ENCODE data around the gene LIMS4.
"Not testable (repeated sequence)": the region's sequence is repeated elsewhere in the genome, so short reads cannot be mapped to it uniquely, and the experiment has no call there.

LIMS4 gene, protein sequence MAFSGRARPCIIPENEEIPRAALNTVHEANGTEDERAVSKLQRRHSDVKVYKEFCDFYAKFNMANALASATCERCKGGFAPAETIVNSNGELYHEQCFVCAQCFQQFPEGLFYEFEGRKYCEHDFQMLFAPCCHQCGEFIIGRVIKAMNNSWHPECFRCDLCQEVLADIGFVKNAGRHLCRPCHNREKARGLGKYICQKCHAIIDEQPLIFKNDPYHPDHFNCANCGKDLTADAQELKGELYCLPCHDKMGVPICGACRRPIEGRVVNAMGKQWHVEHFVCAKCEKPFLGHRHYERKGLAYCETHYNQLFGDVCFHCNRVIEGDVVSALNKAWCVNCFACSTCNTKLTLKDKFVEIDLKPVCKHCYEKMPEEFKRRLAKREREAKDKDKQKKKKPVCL

DNA sequence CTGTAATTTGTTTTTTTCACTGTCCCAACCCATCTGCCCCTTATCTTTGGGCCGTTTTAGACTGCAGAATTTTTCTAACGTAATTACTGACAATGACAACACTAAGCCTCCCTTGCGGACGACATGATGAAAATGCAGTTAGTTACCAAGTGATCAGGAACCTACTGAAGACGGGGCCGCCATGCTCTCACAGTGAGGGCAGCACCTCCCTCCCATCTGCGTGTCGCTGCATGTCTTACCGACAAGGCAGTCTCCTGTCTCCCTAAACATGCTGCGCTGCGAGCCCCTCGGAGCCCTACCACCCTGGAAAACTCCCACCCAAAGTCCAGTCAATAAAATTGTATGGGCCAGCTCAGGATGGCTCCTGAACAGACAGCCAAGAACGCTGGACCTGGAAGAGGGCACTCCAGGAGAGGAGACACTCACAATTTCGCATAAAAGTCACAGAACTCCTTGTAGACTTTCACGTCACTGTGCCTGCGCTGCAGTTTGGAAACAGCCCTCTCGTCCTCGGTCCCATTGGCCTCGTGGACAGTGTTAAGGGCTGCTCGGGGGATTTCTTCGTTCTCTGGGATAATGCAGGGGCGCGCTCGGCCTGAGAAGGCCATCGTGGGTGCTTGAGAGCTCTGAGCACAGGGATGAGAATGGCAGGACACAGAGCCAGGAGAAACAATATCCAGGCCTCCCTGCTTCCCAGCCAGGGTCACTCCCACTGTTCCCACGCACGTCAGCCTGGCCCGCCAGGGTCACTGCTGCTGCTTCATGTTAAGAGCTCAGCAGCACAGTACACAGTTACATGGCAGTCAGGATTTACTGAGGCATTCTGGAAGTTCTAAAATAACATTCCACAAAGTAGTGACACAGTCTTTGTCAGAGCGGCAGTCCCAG lies at the start of gene LIMS4:
LIMS4 (minus strand) TSS at position 646 of the 888 bp plus-strand sequence; CDS start at position 608, 38 bp downstream.
- not testable (repeated sequence) for H3K9ac ChIP-seq (ENCODE audit: low read depth, low read length); H3K36me3 ChIP-seq (ENCODE audit: insufficient read depth, low read length); H3K4me1 ChIP-seq (ENCODE audit: insufficient read depth, low read length); H3K9me3 ChIP-seq (ENCODE audit: control insufficient read depth, insufficient read depth, low read length)

DNA sequence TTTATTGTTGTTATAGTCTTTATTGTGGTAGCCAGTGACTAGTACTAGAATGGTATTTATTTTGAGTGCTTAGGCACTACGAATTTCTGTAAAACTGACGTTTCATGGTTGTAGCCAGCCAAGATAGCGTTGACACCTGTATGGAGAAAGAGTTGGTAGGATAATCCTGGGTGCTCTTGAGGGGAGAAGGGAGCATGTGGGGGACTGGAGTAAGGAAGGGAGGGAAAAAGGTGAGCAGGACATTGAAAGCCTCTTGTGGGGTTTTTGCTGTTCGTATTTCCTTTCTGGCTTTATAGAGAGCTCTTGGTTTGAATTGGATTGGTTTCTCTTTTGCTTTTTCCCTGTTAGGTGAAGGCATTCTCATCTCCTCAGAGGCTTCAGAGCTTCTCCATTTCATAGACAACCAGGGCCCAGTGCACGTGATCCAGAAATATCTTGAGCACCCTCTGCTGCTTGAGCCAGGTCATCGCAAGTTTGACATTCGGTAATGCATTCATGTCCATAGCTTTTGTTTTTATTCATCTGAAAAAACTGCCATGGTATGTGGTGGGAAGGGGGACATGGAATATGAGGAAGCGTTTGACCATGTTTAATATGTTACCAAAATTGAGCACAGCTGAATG lies 27.2 kb upstream of the LIMS4 start:
- not testable (repeated sequence) for H3K4me1 ChIP-seq (ENCODE audit: insufficient read depth, low read length); H3K36me3 ChIP-seq (ENCODE audit: insufficient read depth, low read length); H3K9ac ChIP-seq (ENCODE audit: low read depth, low read length); H3K9me3 ChIP-seq (ENCODE audit: control insufficient read depth, insufficient read depth, low read length)

DNA sequence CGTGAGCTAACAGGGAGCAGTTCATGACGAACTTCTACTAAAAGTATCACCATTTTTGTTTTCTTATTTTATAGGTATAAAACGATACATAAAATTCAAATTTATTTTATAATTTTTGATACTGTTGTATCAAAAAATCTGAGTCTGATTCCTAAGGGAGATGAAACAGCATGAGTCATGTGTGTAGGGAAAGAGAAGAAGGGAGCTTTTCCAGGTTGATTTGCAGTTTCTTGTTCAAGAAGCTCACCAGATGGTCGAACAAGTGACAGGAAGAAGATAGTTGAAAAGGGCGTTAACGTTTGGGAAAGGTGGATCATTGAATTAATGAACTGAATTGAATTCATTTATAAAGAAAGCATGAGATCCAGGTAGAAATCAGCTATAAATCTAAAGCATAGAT lies 23.4 kb upstream of the LIMS4 start:
- H3K9me3 ChIP-seq (ENCODE audit: control insufficient read depth, insufficient read depth, low read length); H3K4me1 ChIP-seq (ENCODE audit: insufficient read depth, low read length); H3K36me3 ChIP-seq (ENCODE audit: insufficient read depth, low read length); H3K9ac ChIP-seq (ENCODE audit: low read depth, low read length): not testable (repeated sequence)

DNA sequence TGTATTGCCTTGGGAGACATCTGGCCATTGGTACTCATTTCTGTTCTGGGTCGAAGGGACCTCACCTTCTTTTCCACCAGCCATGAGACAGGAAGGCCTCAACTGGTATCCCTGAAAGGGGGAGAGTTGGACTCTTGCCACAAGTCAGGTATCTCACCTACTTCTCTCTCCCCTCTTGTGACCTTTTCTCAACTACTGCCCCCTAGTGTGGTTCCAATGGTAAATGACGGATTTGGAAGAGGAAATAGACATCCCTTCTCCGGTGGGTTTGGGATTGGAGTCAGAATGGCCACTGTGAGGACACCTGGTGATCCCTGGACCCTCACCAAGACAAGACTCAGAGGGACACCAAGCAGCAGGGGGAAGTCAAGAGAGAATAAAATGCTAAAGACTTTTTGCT lies 21.9 kb upstream of the LIMS4 start:
- H3K4me1 ChIP-seq (ENCODE audit: insufficient read depth, low read length); H3K36me3 ChIP-seq (ENCODE audit: insufficient read depth, low read length); H3K9ac ChIP-seq (ENCODE audit: low read depth, low read length); H3K9me3 ChIP-seq (ENCODE audit: control insufficient read depth, insufficient read depth, low read length): not testable (repeated sequence)

DNA sequence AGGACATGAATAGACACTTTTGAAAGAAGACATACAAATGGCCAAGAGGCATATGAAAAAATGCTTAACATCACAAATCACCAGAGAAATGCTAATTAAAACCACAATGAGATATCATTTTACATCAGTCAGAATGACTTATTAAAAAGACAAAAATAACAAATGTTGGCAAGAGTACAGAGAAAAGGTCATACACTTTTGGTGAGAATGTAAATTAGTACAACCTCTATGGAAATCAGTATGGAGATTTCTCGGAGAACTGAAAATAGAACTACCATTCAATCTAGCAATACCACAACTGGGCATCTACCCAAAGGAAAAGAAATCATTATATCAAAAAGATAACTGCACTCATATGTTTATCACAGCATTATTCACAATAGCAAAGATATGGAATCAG lies 16.4 kb upstream of the LIMS4 start:
- H3K9me3 ChIP-seq (ENCODE audit: control insufficient read depth, insufficient read depth, low read length); H3K36me3 ChIP-seq (ENCODE audit: insufficient read depth, low read length); H3K4me1 ChIP-seq (ENCODE audit: insufficient read depth, low read length); H3K9ac ChIP-seq (ENCODE audit: low read depth, low read length): not testable (repeated sequence)

DNA sequence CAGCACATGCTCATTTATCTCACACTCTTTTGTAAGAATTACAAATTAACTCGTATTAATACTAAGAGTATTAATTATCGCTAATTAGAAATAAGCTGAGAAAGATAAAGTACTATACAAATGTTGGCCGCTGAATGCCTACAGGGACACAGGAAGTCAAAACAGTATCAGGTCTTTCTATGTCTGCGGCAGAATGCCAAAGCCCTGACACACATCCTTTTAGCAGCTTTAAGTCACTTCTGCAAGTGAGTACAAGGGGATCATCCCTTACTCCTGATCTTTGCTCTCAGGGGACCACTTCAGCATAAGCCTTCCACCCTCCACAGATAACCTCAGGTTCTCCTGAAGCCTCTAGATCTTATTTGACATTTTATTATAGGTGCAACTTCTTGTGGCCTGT lies 10.1 kb upstream of the LIMS4 start:
- H3K9ac ChIP-seq (ENCODE audit: low read depth, low read length); H3K9me3 ChIP-seq (ENCODE audit: control insufficient read depth, insufficient read depth, low read length); H3K36me3 ChIP-seq (ENCODE audit: insufficient read depth, low read length); H3K4me1 ChIP-seq (ENCODE audit: insufficient read depth, low read length): not testable (repeated sequence)

DNA sequence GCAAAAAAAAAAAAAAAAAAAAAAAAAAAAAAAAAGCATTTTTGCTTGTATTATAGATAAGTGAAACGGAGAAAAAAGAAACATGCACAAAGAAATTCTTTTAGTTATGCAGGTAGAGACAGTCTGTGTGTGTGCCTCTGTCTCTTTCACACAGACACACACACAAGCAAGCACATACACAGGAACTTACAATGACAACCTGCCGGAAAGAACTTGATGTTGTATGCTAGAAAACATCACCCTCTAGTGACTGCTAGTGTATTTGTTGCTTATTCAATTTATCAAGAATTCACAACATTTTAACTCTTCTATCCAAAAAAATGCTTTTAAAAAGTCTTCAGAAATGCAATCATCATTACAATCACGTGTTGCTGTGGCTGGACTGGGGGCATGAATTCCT lies 8.6 kb upstream of the LIMS4 start:
- not testable (repeated sequence) for H3K9ac ChIP-seq (ENCODE audit: low read depth, low read length); H3K36me3 ChIP-seq (ENCODE audit: insufficient read depth, low read length); H3K9me3 ChIP-seq (ENCODE audit: control insufficient read depth, insufficient read depth, low read length); H3K4me1 ChIP-seq (ENCODE audit: insufficient read depth, low read length)

DNA sequence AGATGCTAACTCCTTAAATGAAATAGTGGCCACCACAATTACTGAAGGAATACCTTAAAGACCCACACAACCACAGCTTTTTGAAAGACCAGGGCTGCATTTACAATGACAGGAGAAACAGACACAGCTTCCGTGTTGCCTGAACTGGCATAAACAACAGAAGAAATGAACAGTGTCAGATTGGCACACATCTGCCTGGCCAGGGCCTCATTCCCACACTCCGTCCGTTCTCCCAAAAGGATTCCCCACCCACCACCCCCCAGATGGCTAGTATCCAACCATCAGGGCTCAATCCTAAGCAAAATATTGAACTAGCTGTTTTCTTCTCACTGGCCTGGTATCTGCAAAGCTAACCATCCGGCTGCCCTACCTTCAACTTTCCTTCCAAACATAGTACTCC lies 7.5 kb upstream of the LIMS4 start:
- H3K36me3 ChIP-seq (ENCODE audit: insufficient read depth, low read length); H3K9me3 ChIP-seq (ENCODE audit: control insufficient read depth, insufficient read depth, low read length); H3K4me1 ChIP-seq (ENCODE audit: insufficient read depth, low read length); H3K9ac ChIP-seq (ENCODE audit: low read depth, low read length): not testable (repeated sequence)

DNA sequence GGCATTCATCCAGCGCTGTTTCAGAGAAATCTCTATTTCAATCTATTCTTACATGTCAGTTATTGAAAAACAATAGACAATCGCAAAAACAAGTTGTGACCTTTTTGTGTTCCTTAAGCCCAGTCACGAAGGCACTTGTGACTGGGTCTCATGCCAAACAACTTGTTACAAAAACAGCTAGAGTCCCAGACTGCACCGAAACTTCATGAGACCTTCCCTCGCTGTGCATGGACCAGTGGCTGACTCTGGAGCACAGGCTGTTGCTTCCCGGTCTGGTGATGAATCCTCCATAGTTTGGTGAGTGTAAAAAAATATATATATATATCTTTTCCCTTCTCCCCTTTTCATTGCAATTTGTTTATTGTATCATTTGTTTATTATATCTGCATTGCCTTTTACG lies 4.8 kb upstream of the LIMS4 start:
- not testable (repeated sequence) for H3K36me3 ChIP-seq (ENCODE audit: insufficient read depth, low read length); H3K9ac ChIP-seq (ENCODE audit: low read depth, low read length); H3K4me1 ChIP-seq (ENCODE audit: insufficient read depth, low read length); H3K9me3 ChIP-seq (ENCODE audit: control insufficient read depth, insufficient read depth, low read length)

DNA sequence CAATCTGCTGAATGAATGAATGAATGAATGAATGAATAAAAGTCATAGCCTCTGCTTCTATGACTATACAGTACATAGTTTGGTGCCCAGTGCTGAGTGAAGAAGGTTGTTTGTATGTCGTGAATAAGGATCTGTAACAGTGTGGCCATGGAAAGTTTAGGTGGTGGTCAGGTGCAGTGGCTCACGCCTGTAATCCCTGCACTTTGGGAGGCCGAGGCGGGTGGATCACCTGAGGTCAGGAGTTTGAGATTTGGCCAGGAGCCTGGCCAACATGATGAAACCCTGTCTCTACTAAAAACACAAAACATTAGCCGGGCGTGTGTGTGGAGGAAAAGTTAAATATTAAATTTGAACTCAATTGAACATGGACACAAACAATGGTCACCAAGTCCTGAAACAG lies 4.3 kb upstream of the LIMS4 start:
- not testable (repeated sequence) for H3K9ac ChIP-seq (ENCODE audit: low read depth, low read length); H3K4me1 ChIP-seq (ENCODE audit: insufficient read depth, low read length); H3K9me3 ChIP-seq (ENCODE audit: control insufficient read depth, insufficient read depth, low read length); H3K36me3 ChIP-seq (ENCODE audit: insufficient read depth, low read length)

DNA sequence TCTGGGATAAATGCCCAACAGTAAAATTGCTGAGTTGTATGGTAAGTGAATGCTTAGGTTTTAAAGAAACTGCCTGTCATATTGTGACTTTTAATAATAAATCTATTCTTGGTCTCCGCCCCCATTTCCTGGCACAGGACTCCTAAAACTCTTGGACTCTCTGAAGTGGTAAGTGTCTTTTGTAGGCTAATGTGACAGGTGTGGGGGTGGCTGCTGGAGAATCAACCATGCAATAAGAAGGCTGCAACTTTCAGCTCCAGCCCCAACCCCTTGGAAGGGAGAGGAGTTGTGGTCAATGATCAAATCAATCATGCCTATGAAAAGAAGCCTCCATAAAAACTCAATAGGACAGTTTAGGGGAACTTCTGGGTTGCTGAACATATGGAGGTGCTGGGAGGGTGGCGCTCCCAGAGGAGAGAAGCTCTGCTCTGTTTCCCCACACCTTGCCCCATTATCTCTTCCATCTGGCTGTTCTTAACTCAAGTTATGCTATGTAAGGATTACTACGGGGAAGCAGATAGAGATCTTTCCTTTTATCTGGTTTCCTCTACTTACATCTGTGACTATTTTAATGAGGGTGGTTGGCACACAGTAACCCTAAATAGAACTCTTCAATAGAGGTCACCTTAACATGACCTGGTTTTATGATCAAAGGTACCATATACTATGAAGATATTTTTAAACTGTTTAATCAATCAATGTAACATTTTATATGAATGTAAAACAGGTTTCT lies 3.2 kb upstream of the LIMS4 start:
- not testable (repeated sequence) for H3K4me1 ChIP-seq (ENCODE audit: insufficient read depth, low read length); H3K36me3 ChIP-seq (ENCODE audit: insufficient read depth, low read length); H3K9me3 ChIP-seq (ENCODE audit: control insufficient read depth, insufficient read depth, low read length); H3K9ac ChIP-seq (ENCODE audit: low read depth, low read length)

DNA sequence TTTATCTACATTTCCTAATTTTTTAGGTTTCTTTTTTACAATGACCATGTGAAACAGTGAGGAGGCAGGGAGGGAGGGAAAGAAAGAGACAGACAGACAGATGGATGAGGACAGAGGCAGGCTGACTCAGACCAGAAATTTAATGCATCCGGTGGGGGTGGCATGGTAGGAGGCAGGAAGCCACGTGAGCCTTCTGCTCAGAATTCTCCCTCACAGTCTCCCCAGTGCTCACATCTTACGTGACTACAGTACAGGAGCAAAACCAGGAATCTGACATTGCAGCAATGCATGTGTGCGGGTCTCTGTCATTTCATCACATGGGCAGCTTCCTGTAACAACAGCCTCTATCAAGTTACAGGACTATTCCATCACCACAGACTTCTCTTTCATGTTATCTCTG lies 2.3 kb upstream of the LIMS4 start:
- H3K36me3 ChIP-seq (ENCODE audit: insufficient read depth, low read length); H3K9me3 ChIP-seq (ENCODE audit: control insufficient read depth, insufficient read depth, low read length); H3K4me1 ChIP-seq (ENCODE audit: insufficient read depth, low read length); H3K9ac ChIP-seq (ENCODE audit: low read depth, low read length): not testable (repeated sequence)

DNA sequence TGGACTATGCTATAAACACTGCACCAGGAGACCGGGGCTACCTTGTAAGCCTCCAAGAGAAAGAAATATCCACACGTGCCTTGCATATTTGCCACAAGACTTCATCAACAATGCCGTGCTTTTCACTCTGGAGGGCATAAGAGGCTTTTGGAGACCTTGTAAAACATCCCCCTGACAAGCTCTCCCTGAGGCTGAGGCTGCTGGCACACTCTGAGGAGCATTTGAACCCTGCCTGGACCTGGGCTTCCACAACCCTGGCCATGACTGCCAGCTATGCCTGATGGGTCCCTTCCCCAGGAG lies 393 bp upstream of the LIMS4 start:
- not testable (repeated sequence) for H3K4me1 ChIP-seq (ENCODE audit: insufficient read depth, low read length); H3K36me3 ChIP-seq (ENCODE audit: insufficient read depth, low read length); H3K9ac ChIP-seq (ENCODE audit: low read depth, low read length); H3K9me3 ChIP-seq (ENCODE audit: control insufficient read depth, insufficient read depth, low read length)

DNA sequence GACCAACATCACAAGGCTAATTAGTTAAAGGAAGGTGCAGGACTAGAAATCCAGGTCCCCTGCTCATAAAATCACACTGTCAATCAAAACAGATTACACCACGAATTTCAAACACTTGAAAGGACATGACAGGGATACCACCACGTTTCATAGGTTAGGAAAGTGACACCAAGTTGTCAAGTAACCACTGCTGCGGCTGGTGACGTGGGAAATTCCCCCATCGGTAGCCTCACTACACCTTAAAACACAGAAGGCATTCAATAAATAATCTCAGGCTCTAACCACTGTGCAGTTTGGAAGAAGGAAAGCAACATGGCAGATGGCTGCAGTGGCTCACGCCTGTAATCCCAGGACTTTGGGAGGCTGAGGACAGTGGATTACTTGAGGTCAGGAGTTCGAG lies 3.7 kb downstream of the LIMS4 start:
- not testable (repeated sequence) for H3K9me3 ChIP-seq (ENCODE audit: control insufficient read depth, insufficient read depth, low read length); H3K9ac ChIP-seq (ENCODE audit: low read depth, low read length); H3K4me1 ChIP-seq (ENCODE audit: insufficient read depth, low read length); H3K36me3 ChIP-seq (ENCODE audit: insufficient read depth, low read length)

DNA sequence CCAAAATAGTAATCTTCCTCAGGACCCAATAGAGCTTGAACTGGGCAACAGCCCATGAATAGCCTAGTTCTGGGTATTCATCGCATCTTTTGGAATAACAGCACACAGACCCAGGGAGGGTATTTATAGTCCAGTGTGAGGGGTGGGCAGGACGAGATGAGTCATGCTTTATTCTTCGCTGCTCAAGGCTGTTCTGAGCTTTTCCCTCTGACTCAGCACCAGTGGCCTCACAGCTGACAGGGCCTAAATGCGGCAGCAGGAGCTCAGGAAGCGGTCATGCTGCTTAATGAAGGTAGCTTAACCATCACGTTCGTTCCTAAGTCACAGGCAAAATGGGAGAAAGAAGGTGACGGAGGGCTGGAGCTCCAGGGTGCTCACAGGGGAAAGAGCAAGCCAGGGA lies 7.3 kb downstream of the LIMS4 start:
- H3K9me3 ChIP-seq (ENCODE audit: control insufficient read depth, insufficient read depth, low read length); H3K9ac ChIP-seq (ENCODE audit: low read depth, low read length); H3K36me3 ChIP-seq (ENCODE audit: insufficient read depth, low read length); H3K4me1 ChIP-seq (ENCODE audit: insufficient read depth, low read length): not testable (repeated sequence)

Data from ES-I3 (cell line).